Measurements from ENCODE around the gene SLCO2B1.

DNA sequence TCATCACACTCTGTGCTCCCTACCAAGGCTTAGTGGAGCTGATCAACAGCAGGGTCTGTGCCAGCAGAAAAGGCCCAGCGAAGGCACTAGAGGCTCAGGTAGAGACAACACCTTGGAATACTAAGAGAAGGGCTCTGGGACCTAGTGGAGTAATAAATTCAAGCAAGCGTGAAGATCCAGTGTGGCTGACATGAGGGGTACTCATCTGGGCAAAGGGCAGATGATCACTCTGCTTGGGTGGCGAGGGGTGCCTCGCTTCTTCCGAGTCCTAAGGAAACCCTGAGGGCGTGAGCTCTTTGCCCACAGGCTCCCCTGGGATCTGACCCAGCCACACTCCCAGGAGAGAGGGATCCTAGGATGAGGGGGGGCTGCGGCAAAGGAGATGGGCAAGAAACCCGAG, 86.1 kb downstream of the SLCO2B1 start:
- TF ChIP-seq, protein P1, sequence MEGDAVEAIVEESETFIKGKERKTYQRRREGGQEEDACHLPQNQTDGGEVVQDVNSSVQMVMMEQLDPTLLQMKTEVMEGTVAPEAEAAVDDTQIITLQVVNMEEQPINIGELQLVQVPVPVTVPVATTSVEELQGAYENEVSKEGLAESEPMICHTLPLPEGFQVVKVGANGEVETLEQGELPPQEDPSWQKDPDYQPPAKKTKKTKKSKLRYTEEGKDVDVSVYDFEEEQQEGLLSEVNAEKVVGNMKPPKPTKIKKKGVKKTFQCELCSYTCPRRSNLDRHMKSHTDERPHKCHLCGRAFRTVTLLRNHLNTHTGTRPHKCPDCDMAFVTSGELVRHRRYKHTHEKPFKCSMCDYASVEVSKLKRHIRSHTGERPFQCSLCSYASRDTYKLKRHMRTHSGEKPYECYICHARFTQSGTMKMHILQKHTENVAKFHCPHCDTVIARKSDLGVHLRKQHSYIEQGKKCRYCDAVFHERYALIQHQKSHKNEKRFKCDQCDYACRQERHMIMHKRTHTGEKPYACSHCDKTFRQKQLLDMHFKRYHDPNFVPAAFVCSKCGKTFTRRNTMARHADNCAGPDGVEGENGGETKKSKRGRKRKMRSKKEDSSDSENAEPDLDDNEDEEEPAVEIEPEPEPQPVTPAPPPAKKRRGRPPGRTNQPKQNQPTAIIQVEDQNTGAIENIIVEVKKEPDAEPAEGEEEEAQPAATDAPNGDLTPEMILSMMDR (IDR thresholded peaks at IDR 0.05; ENCODE audit: insufficient read depth, low read depth, low read length), result no peak
- no peak for TF ChIP-seq EZH2 (IDR thresholded peaks at IDR 0.05; ENCODE audit: insufficient read depth, low read length)
